ENCODE measurements around the gene PLA2G3. TPM values are rescaled to one million over a fixed set of nuclear protein-coding genes. Genes with fewer than 3 reads are reported as not detected.

The PLA2G3 gene
- total and polyA plus RNA-seq, 2 of the 13 experiments (the other 11 are each of a cell fraction or from before 2014, with no cell fraction given) = 0.12 to 0.42 TPM

DNA sequence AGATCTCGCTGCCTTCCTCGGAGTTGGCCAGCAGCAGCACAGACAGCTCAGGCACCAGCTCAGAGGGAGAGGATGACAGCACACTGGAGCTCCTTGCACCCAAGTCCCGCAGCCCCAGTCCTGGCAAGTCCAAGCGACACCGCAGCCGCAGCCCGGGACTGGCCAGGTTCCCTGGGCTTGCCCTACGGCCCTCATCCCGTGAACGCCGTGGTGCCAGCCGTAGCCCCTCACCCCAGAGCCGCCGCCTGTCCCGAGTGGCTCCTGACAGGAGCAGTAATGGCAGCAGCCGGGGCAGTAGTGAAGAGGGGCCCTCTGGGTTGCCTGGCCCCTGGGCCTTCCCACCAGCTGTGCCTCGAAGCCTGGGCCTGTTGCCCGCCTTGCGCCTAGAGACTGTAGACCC lies 6.4 kb downstream of the PLA2G3 start:
- intact Hi-C loops (cut with micrococcal nuclease; ENCODE audit: unreplicated experiment) = no loop called here
- Histone ChIP-seq H3K79me2 (ENCODE audit: insufficient read depth, low read length) (no peaks in the 10 kb centered on the region), H4K20me1 (ENCODE audit: insufficient read depth, low read length) (no peaks in the 10 kb centered on the region), H3K36me3 (replicated peaks in 1 of 2; ENCODE audit: control insufficient read depth in 1 of 2, insufficient read depth in 2 of 2, low read length in 2 of 2) (no peaks in the 10 kb centered on the region), H3K9ac (ENCODE audit: insufficient read depth, low read depth, low read length) (no peak overlapping the region), H3K4me3 (replicated peaks in 1 of 3; ENCODE audit: insufficient read depth in 1 of 3, low read depth in 2 of 3, low read length in 3 of 3) (no peak overlapping the region), H2AFZ (ENCODE audit: low read length) (no peak overlapping the region), H3K9me3 (ENCODE audit: low read length) (no peaks in the 10 kb centered on the region), H3K27ac (ENCODE audit: extremely low read length, insufficient read depth, low read length) (no peak overlapping the region), H3K4me1 (ENCODE audit: insufficient read depth, low read length) (peaks cover 41% of the 10 kb centered on the region), H3K4me2 (ENCODE audit: low read depth, low read length) (no peak overlapping the region), H3K27me3 (ENCODE audit: control insufficient read depth in 1 of 2, insufficient read depth in 2 of 2, low read length in 2 of 2) (peaks cover 3 to 9% of the 10 kb centered on the region in 2 experiments; a peak in 4 of 5 replicates)
- ChIA-PET POLR2A (interaction anchor here (0.5 kb wide), 1 partner anchor 127 kb away, joined by 3 read pairs; no protein-coding TSS in a partner anchor), CTCF (ENCODE audit: low intra/inter-chr PET ratio, low total read pairs) (no interaction called here)
- FAIRE-seq (no peak), DNase-seq (ENCODE audit: low spot score) (no peak), ATAC-seq (no peak)
- in situ Hi-C loops (cut with HindIII; ENCODE audit: extremely low pct_ligation_motif_present, low pct_unique_long_range_greater_than_20kb) = no loop called here
- no TSS peak for BruUV-seq (replicated peaks)
- 84% methylated on average over 9 of the region's 19 CpGs for WGBS (ENCODE audit: low lambda C conversion rate)
- TF ChIP-seq, protein P1, sequence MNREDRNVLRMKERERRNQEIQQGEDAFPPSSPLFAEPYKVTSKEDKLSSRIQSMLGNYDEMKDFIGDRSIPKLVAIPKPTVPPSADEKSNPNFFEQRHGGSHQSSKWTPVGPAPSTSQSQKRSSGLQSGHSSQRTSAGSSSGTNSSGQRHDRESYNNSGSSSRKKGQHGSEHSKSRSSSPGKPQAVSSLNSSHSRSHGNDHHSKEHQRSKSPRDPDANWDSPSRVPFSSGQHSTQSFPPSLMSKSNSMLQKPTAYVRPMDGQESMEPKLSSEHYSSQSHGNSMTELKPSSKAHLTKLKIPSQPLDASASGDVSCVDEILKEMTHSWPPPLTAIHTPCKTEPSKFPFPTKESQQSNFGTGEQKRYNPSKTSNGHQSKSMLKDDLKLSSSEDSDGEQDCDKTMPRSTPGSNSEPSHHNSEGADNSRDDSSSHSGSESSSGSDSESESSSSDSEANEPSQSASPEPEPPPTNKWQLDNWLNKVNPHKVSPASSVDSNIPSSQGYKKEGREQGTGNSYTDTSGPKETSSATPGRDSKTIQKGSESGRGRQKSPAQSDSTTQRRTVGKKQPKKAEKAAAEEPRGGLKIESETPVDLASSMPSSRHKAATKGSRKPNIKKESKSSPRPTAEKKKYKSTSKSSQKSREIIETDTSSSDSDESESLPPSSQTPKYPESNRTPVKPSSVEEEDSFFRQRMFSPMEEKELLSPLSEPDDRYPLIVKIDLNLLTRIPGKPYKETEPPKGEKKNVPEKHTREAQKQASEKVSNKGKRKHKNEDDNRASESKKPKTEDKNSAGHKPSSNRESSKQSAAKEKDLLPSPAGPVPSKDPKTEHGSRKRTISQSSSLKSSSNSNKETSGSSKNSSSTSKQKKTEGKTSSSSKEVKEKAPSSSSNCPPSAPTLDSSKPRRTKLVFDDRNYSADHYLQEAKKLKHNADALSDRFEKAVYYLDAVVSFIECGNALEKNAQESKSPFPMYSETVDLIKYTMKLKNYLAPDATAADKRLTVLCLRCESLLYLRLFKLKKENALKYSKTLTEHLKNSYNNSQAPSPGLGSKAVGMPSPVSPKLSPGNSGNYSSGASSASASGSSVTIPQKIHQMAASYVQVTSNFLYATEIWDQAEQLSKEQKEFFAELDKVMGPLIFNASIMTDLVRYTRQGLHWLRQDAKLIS (CRISPR knock-in tag; IDR thresholded peaks at IDR 0.05) = no peak
- TF ChIP-seq, protein P2, sequence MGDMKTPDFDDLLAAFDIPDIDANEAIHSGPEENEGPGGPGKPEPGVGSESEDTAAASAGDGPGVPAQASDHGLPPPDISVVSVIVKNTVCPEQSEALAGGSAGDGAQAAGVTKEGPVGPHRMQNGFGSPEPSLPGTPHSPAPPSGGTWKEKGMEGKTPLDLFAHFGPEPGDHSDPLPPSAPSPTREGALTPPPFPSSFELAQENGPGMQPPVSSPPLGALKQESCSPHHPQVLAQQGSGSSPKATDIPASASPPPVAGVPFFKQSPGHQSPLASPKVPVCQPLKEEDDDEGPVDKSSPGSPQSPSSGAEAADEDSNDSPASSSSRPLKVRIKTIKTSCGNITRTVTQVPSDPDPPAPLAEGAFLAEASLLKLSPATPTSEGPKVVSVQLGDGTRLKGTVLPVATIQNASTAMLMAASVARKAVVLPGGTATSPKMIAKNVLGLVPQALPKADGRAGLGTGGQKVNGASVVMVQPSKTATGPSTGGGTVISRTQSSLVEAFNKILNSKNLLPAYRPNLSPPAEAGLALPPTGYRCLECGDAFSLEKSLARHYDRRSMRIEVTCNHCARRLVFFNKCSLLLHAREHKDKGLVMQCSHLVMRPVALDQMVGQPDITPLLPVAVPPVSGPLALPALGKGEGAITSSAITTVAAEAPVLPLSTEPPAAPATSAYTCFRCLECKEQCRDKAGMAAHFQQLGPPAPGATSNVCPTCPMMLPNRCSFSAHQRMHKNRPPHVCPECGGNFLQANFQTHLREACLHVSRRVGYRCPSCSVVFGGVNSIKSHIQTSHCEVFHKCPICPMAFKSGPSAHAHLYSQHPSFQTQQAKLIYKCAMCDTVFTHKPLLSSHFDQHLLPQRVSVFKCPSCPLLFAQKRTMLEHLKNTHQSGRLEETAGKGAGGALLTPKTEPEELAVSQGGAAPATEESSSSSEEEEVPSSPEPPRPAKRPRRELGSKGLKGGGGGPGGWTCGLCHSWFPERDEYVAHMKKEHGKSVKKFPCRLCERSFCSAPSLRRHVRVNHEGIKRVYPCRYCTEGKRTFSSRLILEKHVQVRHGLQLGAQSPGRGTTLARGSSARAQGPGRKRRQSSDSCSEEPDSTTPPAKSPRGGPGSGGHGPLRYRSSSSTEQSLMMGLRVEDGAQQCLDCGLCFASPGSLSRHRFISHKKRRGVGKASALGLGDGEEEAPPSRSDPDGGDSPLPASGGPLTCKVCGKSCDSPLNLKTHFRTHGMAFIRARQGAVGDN (CRISPR knock-in tag; IDR thresholded peaks at IDR 0.05) = no peak
- TF ChIP-seq ZNF644 (CRISPR knock-in tag; IDR thresholded peaks at IDR 0.05; ENCODE audit: low read depth) (no peak), PHF20 (CRISPR knock-in tag; IDR thresholded peaks at IDR 0.05) (no peak), MED13 (CRISPR knock-in tag; IDR thresholded peaks at IDR 0.05) (no peak), FOXM1 (CRISPR knock-in tag; IDR thresholded peaks at IDR 0.05) (no peak), SIX4 (CRISPR knock-in tag; IDR thresholded peaks at IDR 0.05) (no peak)
